HEK293T (cell line): ENCODE data around the gene CENPV.
A peak's percentile ranks its signal among the peaks of the same experiment; 100 is the strongest.
"Not testable (repeated sequence)": the region's sequence is repeated elsewhere in the genome, so short reads cannot be mapped to it uniquely, and the experiment has no call there.

Experiments
- CTCF ChIA-PET: fragments of 350-600 bp; formaldehyde crosslinking; extraction: SDS; loops from one replicate; lab custom pipeline; 2021; ENCODE audit warnings: antibody characterized with exemption, inconsistent platforms; lab: Yijun Ruan, JAX
- POLR2A ChIA-PET: fragments of 350-600 bp; formaldehyde crosslinking; extraction: SDS; loops from one replicate; lab custom pipeline; 2020; ENCODE audit warnings: antibody characterized with exemption, inconsistent platforms; lab: Yijun Ruan, JAX
- DNase-seq: peaks from one replicate; pipeline ENCODE4 v3.0.0; 2012; ENCODE audit warnings: mixed read lengths; ENCODE audit errors: extremely low spot score
- ARNT ChIP-seq: fragments of 450-650 bp; IDR thresholded peaks from 2 replicates; pipeline ENCODE4 v1.6.1; 2017; ENCODE audit warnings: mild to moderate bottlenecking
- BHLHE40 ChIP-seq: fragments of 450-650 bp; IDR thresholded peaks from 2 replicates; pipeline ENCODE4 v1.6.1; 2016; ENCODE audit warnings: mild to moderate bottlenecking, moderate library complexity, borderline replicate concordance
- CTBP1 ChIP-seq: fragments of 450-650 bp; IDR thresholded peaks from 2 replicates; pipeline ENCODE4 v1.6.1; 2016; ENCODE audit warnings: borderline replicate concordance
- ELF4 ChIP-seq: fragments of 450-650 bp; IDR thresholded peaks from 2 replicates; pipeline ENCODE4 v1.6.1; 2017; ENCODE audit warnings: antibody characterized with exemption
- FOXA1 ChIP-seq: fragments of 450-650 bp; IDR thresholded peaks from 2 replicates; pipeline ENCODE4 v1.6.1; 2016; ENCODE audit warnings: mild to moderate bottlenecking
- FOXK2 ChIP-seq: fragments of 450-650 bp; IDR thresholded peaks from 2 replicates; pipeline ENCODE4 v1.6.1; 2016; ENCODE audit warnings: mild to moderate bottlenecking
- FOXM1 ChIP-seq: fragments of 450-650 bp; IDR thresholded peaks from 2 replicates; pipeline ENCODE4 v1.6.1; 2017; ENCODE audit warnings: mild to moderate bottlenecking, borderline replicate concordance
- HDGF ChIP-seq: fragments of 450-650 bp; IDR thresholded peaks from 2 replicates; pipeline ENCODE4 v1.6.1; 2017; ENCODE audit warnings: antibody characterized with exemption, borderline replicate concordance
- L3MBTL2 ChIP-seq: fragments of 450-650 bp; conservative IDR thresholded peaks from 2 replicates; pipeline ENCODE4 v1.6.1; 2016; ENCODE audit warnings: mild to moderate bottlenecking
- LEF1 ChIP-seq: fragments of 450-650 bp; IDR thresholded peaks from 2 replicates; pipeline ENCODE4 v1.6.1; 2017; ENCODE audit warnings: mild to moderate bottlenecking, borderline replicate concordance
- NFRKB ChIP-seq: fragments of 450-650 bp; IDR thresholded peaks from 2 replicates; pipeline ENCODE4 v1.6.1; 2016; ENCODE audit warnings: mild to moderate bottlenecking, moderate library complexity
- SP1 ChIP-seq: fragments of 450-650 bp; IDR thresholded peaks from 2 replicates; pipeline ENCODE4 v1.6.1; 2017
- SUZ12 ChIP-seq: fragments of 450-650 bp; IDR thresholded peaks from 2 replicates; pipeline ENCODE4 v1.6.1; 2016; ENCODE audit warnings: mild to moderate bottlenecking
- TARDBP ChIP-seq: fragments of 450-650 bp; IDR thresholded peaks from 2 replicates; pipeline ENCODE4 v1.6.1; 2016
- ZNF384 ChIP-seq: fragments of 450-650 bp; IDR thresholded peaks from 2 replicates; pipeline ENCODE4 v1.6.1; 2016
- TF ChIP-seq, protein P1 (sequence below): fragments of 450-650 bp; IDR thresholded peaks from 2 replicates; pipeline ENCODE4 v1.6.1; 2016

CENPV gene

DNA sequence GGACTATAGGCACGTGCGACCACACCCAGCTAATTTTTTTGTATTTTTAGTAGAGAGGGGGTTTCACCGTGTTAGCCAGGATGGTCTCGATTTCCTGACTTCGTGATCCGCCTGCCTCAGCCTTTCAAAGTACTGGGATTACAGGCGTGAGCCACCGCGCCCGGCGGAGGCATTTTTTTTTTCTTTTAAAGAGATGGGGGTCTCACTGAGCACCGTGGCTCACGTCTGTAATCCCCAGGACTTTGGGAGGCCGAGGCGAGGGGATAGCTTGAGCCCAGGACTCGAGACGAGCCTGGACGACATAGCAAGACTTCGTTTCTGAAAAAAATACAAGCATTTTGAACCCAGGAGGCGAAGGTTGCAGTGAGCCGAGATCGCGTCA lies 32.8 kb upstream of the CENPV start:
- not testable (repeated sequence) for DNase-seq
- POLR2A ChIA-PET = interaction anchor here (0.9 to 2.2 kb wide), 5 partner anchors 21 to 52 kb away, joined by 3 to 22 read pairs (median 5); no protein-coding TSS in a partner anchor
- CTCF ChIA-PET = interaction anchor here (0.7 kb wide), 4 partner anchors 19 to 135 kb away, joined by 3 to 7 read pairs (median 4); partner anchors contain the start of genes CENPV and TRPV2
- TF ChIP-seq L3MBTL2 = peak; percentile 78

DNA sequence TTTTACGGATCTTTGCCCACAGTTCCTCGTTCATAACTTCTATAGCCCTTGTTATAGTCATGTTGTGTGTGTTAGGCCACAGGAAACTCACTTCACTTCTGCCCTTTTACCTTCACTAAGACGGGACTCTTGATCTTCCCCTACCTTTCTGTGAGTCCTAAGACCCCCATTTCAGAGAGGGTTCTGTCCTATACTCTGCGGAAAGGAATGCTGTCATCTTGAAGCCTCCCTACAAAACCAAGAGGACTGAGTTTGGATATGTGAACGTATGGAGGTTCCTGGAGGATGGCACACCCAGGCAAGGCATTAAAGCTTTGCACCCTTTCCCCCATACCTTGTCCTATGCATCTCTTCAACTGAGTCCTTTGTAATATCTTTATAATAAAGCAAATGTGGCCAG lies 31.3 kb upstream of the CENPV start:
- CTCF ChIA-PET = interaction anchor here (1.0 kb wide), 1 partner anchor 43 kb away, joined by 3 read pairs; no protein-coding TSS in a partner anchor
- no peak for DNase-seq
- POLR2A ChIA-PET = interaction anchor here (0.7 to 2.2 kb wide), 6 partner anchors 10 to 151 kb away, joined by 3 to 22 read pairs (median 4); no protein-coding TSS in a partner anchor
- TF ChIP-seq ARNT = no peak
- no peak for TF ChIP-seq L3MBTL2
- TF ChIP-seq HDGF = no peak
- TF ChIP-seq BHLHE40 = no peak
- TF ChIP-seq TARDBP = no peak
- no peak for TF ChIP-seq SP1
- no peak for TF ChIP-seq FOXK2
- no peak for TF ChIP-seq ZNF384
- no peak for TF ChIP-seq LEF1
- no peak for TF ChIP-seq CTBP1
- TF ChIP-seq NFRKB = no peak
- TF ChIP-seq FOXM1 = no peak
- no peak for TF ChIP-seq FOXA1
- TF ChIP-seq, protein P1, sequence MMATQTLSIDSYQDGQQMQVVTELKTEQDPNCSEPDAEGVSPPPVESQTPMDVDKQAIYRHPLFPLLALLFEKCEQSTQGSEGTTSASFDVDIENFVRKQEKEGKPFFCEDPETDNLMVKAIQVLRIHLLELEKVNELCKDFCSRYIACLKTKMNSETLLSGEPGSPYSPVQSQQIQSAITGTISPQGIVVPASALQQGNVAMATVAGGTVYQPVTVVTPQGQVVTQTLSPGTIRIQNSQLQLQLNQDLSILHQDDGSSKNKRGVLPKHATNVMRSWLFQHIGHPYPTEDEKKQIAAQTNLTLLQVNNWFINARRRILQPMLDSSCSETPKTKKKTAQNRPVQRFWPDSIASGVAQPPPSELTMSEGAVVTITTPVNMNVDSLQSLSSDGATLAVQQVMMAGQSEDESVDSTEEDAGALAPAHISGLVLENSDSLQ = no peak
- no peak for TF ChIP-seq SUZ12
- TF ChIP-seq ELF4 = no peak

DNA sequence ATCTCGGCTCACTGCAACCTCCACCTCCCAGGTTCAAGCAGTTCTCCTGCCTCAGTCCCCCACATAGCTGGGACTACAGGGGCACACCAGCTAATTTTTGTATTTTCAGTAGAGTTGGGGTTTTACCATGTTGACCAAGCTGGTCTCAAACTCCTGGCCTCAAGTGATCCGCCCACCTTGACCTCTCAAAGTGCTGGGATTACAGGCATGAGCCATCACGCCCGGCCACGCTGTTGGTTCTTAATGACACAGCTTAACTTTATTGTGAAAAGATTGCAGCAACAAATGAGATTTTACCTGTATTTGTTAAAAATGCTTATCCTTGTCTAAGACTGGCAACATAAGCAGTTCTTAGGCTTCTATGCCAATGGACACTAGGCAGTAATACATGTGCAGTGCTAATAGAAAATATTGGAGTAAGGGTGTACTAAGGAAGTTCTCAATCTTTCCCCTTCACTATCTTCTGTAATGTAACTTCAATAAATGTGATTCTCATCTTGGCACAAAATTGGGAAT lies 30.6 kb upstream of the CENPV start:
- CTCF ChIA-PET = interaction anchor here (0.8 to 1.4 kb wide), 2 partner anchors 20 to 137 kb away, joined by 4 read pairs; no protein-coding TSS in a partner anchor
- no peak for DNase-seq
- POLR2A ChIA-PET = interaction anchor here (0.8 to 4.4 kb wide), 10 partner anchors 23 to 152 kb away, joined by 3 to 69 read pairs (median 3); partner anchors contain the start of gene TRPV2
- no peak for TF ChIP-seq LEF1
- TF ChIP-seq SUZ12 = no peak
- no peak for TF ChIP-seq HDGF
- TF ChIP-seq BHLHE40 = no peak
- TF ChIP-seq SP1 = no peak
- no peak for TF ChIP-seq L3MBTL2
- no peak for TF ChIP-seq FOXK2
- TF ChIP-seq, protein P1 = no peak
- TF ChIP-seq ZNF384 = no peak
- TF ChIP-seq ELF4 = no peak

DNA sequence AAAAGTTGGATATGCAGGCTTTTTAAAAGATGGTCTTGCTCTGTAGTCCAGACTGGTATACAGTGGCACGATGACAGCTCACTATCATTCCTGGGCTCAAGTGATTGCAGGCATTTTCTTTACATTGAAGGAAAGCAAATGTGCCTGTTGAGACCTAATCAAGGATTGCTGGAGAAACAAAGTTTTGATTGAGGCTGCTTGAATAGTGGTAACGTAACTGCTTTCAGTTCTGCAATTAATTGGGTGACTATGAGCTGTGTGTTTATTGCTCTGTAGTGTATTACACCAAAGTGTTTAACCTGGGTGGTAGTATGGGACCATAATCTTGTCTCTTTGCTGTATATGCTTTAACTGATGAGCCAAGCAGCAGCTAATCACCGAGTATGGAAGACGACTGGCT lies 29.9 kb upstream of the CENPV start:
- TF ChIP-seq NFRKB (no peak), ARNT (no peak), BHLHE40 (no peak), ELF4 (no peak), L3MBTL2 (no peak), FOXA1 (no peak), FOXM1 (no peak), HDGF (no peak), LEF1 (no peak), CTBP1 (no peak), ZNF384 (no peak), TARDBP (no peak), SP1 (no peak), FOXK2 (no peak), SUZ12 (no peak)
- TF ChIP-seq, protein P1 = no peak
- CTCF ChIA-PET = interaction anchor here (0.8 to 1.4 kb wide), 2 partner anchors 20 to 138 kb away, joined by 4 read pairs; no protein-coding TSS in a partner anchor
- POLR2A ChIA-PET = interaction anchor here (0.8 to 4.4 kb wide), 11 partner anchors 24 to 152 kb away, joined by 3 to 69 read pairs (median 3); partner anchors contain the start of gene TRPV2
- DNase-seq = no peak

DNA sequence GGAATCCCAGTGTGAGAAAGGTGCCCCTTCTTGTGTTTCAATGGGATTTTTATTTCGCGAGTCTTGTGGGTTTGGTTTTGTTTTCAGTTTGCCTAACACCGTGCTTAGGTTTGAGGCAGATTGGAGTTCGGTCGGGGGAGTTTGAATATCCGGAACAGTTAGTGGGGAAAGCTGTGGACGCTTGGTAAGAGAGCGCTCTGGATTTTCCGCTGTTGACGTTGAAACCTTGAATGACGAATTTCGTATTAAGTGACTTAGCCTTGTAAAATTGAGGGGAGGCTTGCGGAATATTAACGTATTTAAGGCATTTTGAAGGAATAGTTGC lies 28.2 kb upstream of the CENPV start:
- ChIA-PET CTCF (no interaction called here), POLR2A (interaction anchor here (0.9 to 4.4 kb wide), 18 partner anchors 9 to 167 kb away, joined by 3 to 69 read pairs (median 10); partner anchors contain the start of genes CENPV, NCOR1 and PIGL)
- no peak for TF ChIP-seq HDGF
- TF ChIP-seq TARDBP = no peak
- no peak for TF ChIP-seq L3MBTL2
- TF ChIP-seq FOXM1 = no peak
- no peak for TF ChIP-seq BHLHE40
- TF ChIP-seq ARNT = no peak
- TF ChIP-seq LEF1 = no peak
- no peak for TF ChIP-seq ZNF384
- no peak for TF ChIP-seq NFRKB
- TF ChIP-seq, protein P1 = no peak
- TF ChIP-seq FOXK2 = no peak
- no peak for TF ChIP-seq CTBP1
- no peak for DNase-seq
